CD4-positive, CD25-positive, alpha-beta regulatory T cell (primary cell): ENCODE data around the gene PCGF3. TPM values are rescaled to one million over a fixed set of nuclear protein-coding genes. Genes with fewer than 3 reads are reported as not detected.

Experiments used
- ATAC-seq, 2 donors: fragments of 150-1000 bp; cut with Tn5 transposase; one replicate each; pipeline ENCODE4 v1.10.0; 2021; ENCODE audit warnings: low read depth in 2 of 2, moderate number of reproducible peaks in 2 of 2, moderate library complexity in 1 of 2
- DNase-seq, 3 donors: peaks; one replicate each; pipeline versions ENCODE4 v3.0.0 to v3.0.0-alpha.2; 2012 to 2022; ENCODE audit warnings: mixed read lengths in 1 of 3
- H3K27ac ChIP-seq: one replicate; pipeline ENCODE4 v1.7.0; 2013; ENCODE audit warnings: mild to moderate bottlenecking, low read length; ENCODE audit not compliant: insufficient read depth, poor library complexity, severe bottlenecking
- H3K27me3 ChIP-seq: one replicate; pipeline ENCODE4 v1.7.0; 2013; ENCODE audit warnings: low read length; ENCODE audit not compliant: control insufficient read depth, insufficient read depth
- H3K36me3 ChIP-seq: one replicate; pipeline ENCODE4 v1.7.0; 2013; ENCODE audit warnings: mild to moderate bottlenecking, low read length, moderate library complexity; ENCODE audit not compliant: control insufficient read depth, insufficient read depth
- H3K4me1 ChIP-seq: 2 replicates; pipeline ENCODE4 v1.7.0; 2013; ENCODE audit warnings: mild to moderate bottlenecking, low read length; ENCODE audit not compliant: insufficient read depth, control insufficient read depth, poor library complexity, severe bottlenecking
- H3K4me3 ChIP-seq: one replicate; pipeline ENCODE4 v1.7.0; 2013; ENCODE audit warnings: low read depth, mild to moderate bottlenecking, low read length, moderate library complexity
- H3K9me3 ChIP-seq, 2 experiments: 1 replicate in 1 of 2; 2 replicates in 1 of 2; pipeline ENCODE4 v1.7.0; 2013; ENCODE audit warnings: low read length in 2 of 2, mild to moderate bottlenecking in 1 of 2, moderate library complexity in 1 of 2; ENCODE audit not compliant: control insufficient read depth in 2 of 2
- H3K27ac Mint-ChIP-seq, 3 donors: one replicate each; pipeline ENCODE4 v1.8.0; 2020 to 2022; ENCODE audit warnings: mild to moderate bottlenecking in 3 of 3, mixed read lengths in 3 of 3, moderate library complexity in 2 of 3
- H3K27me3 Mint-ChIP-seq: one replicate; pipeline ENCODE4 v1.8.0; 2022; ENCODE audit warnings: mild to moderate bottlenecking, mixed read lengths
- H3K36me3 Mint-ChIP-seq: one replicate; pipeline ENCODE4 v1.8.0; 2020; ENCODE audit warnings: mixed read lengths
- H3K4me1 Mint-ChIP-seq, 4 donors: one replicate each; pipeline ENCODE4 v1.8.0; 2020 to 2022; ENCODE audit warnings: mixed read lengths in 4 of 4, mild to moderate bottlenecking in 1 of 4
- H3K4me3 Mint-ChIP-seq, 4 donors: one replicate each; pipeline ENCODE4 v1.8.0; 2020 to 2022; ENCODE audit warnings: mild to moderate bottlenecking in 4 of 4, mixed read lengths in 4 of 4, moderate library complexity in 3 of 4
- H3K9me3 Mint-ChIP-seq, 7 donors: one replicate each; pipeline ENCODE4 v1.8.0; 2020 to 2022; ENCODE audit warnings: mixed read lengths in 7 of 7, mild to moderate bottlenecking in 3 of 7, moderate library complexity in 2 of 7
- polyA plus RNA-seq, 4 donors: library from polyadenylated mRNA; unstranded; fragments of 300-500 nt; fragmentation: Illumina TruSeq; gene quantifications; one replicate each; pipeline ENCODE4 v1.2.3, GENCODE V29; 2021
- total RNA-seq: library from RNA; stranded (reverse); gene quantifications from one replicate; pipeline ENCODE4 v1.2.3, GENCODE V29; 2022

Gene PCGF3
- total and polyA plus RNA-seq, 5 donors from 2014 or later: 3.2 to 71.8 (median 4.8) TPM

GRCh38 chr4:760616-761015 is 55.0 kb downstream of the PCGF3 start:
- H3K27ac ChIP-seq: no peak overlapping the region
- Mint-ChIP-seq H3K4me1 (peaks cover 0 to 19% (median 7%) of the 10 kb centered on the region in 4 donors), H3K4me3 (no peak overlapping the region)

GRCh38 chr4:761086-761485 is 55.5 kb downstream of the PCGF3 start:
- Histone ChIP-seq H3K4me1 (no peaks in the 10 kb centered on the region), H3K27me3 (no peaks in the 10 kb centered on the region), H3K27ac (no peak overlapping the region), H3K9me3 (no peaks in the 10 kb centered on the region), H3K36me3 (peaks cover 17% of the 10 kb centered on the region), H3K4me3 (no peak overlapping the region)
- DNase-seq: no peak
- peaks cover 0 to 21% (median 7%) of the 10 kb centered on the region in 4 donors for H3K4me1 Mint-ChIP-seq
- peaks cover 35% of the 10 kb centered on the region for H3K36me3 Mint-ChIP-seq
- no peak overlapping the region for H3K4me3 Mint-ChIP-seq
- H3K27ac Mint-ChIP-seq: peak overlapping the region in 2 of 3 donors; percentile 43 to 62
- no peaks in the 10 kb centered on the region for H3K27me3 Mint-ChIP-seq
- no peak for ATAC-seq
- peaks cover 0 to 2% (median 0%) of the 10 kb centered on the region in 7 donors for H3K9me3 Mint-ChIP-seq

More at GRCh38 chr4:760616-761015, 55.0 kb downstream of the PCGF3 start:
- H3K4me3 ChIP-seq: no peak overlapping the region
- Mint-ChIP-seq H3K9me3 (peaks cover 0 to 2% (median 0%) of the 10 kb centered on the region in 7 donors), H3K27ac (peak overlapping the region in 2 of 3 donors; percentile 25 to 85), H3K27me3 (no peaks in the 10 kb centered on the region), H3K36me3 (peaks cover 33% of the 10 kb centered on the region)
- ATAC-seq (no peak), DNase-seq (no peak)
- H3K9me3 ChIP-seq: no peaks in the 10 kb centered on the region
- H3K4me1 ChIP-seq: no peaks in the 10 kb centered on the region
- peaks cover 14% of the 10 kb centered on the region for H3K36me3 ChIP-seq
- no peaks in the 10 kb centered on the region for H3K27me3 ChIP-seq

- Histone ChIP-seq H3K27me3 (no peaks in the 10 kb centered on the region), H3K9me3 (no peaks in the 10 kb centered on the region), H3K27ac (no peak overlapping the region), H3K4me3 (no peak overlapping the region), H3K4me1 (no peaks in the 10 kb centered on the region), H3K36me3 (peaks cover 24% of the 10 kb centered on the region)
- Mint-ChIP-seq H3K4me3 (no peak overlapping the region), H3K27ac (peak overlapping the region in 1 of 3 donors; percentile 62), H3K36me3 (peaks cover 39% of the 10 kb centered on the region), H3K27me3 (no peaks in the 10 kb centered on the region), H3K4me1 (peaks cover 0 to 22% (median 9%) of the 10 kb centered on the region in 4 donors), H3K9me3 (peaks cover 0 to 2% (median 0%) of the 10 kb centered on the region in 7 donors)
- no peak for DNase-seq
- ATAC-seq: no peak
These were observed 56.1 kb downstream of the PCGF3 start for GRCh38 chr4:761739-762138.

GRCh38 chr4:762211-763190 is 56.9 kb downstream of the PCGF3 start:
- H3K36me3 ChIP-seq: peaks cover 31% of the 10 kb centered on the region
- ATAC-seq (no peak), DNase-seq (no peak)
- peaks cover 0 to 2% (median 0%) of the 10 kb centered on the region in 7 donors for H3K9me3 Mint-ChIP-seq
- no peaks in the 10 kb centered on the region for H3K27me3 Mint-ChIP-seq
- peaks cover 40% of the 10 kb centered on the region for H3K36me3 Mint-ChIP-seq
- no peak overlapping the region for H3K27ac Mint-ChIP-seq
- no peak overlapping the region for H3K4me3 Mint-ChIP-seq
- H3K4me3 ChIP-seq: no peak overlapping the region
- no peaks in the 10 kb centered on the region for H3K9me3 ChIP-seq
- H3K27ac ChIP-seq: no peak overlapping the region
- no peaks in the 10 kb centered on the region for H3K27me3 ChIP-seq
- no peaks in the 10 kb centered on the region for H3K4me1 ChIP-seq
- H3K4me1 Mint-ChIP-seq: peaks cover 0 to 22% (median 9%) of the 10 kb centered on the region in 4 donors

- Histone ChIP-seq H3K4me3 (no peak overlapping the region), H3K36me3 (peaks cover 39% of the 10 kb centered on the region), H3K27me3 (no peaks in the 10 kb centered on the region), H3K27ac (no peak overlapping the region), H3K4me1 (no peaks in the 10 kb centered on the region), H3K9me3 (no peaks in the 10 kb centered on the region)
- Mint-ChIP-seq H3K9me3 (peaks cover 0 to 2% (median 0%) of the 10 kb centered on the region in 7 donors), H3K4me3 (no peak overlapping the region), H3K36me3 (peaks cover 40% of the 10 kb centered on the region), H3K4me1 (peaks cover 0 to 22% (median 11%) of the 10 kb centered on the region in 4 donors), H3K27ac (peak overlapping the region in 1 of 3 donors; percentile 44), H3K27me3 (no peaks in the 10 kb centered on the region)
- DNase-seq (no peak), ATAC-seq (no peak)
These were observed 57.7 kb downstream of the PCGF3 start for GRCh38 chr4:763191-763810.

- no peak for DNase-seq
- H3K27ac ChIP-seq: no peak overlapping the region
- no peaks in the 10 kb centered on the region for H3K9me3 ChIP-seq
- ATAC-seq: no peak
- peaks cover 40% of the 10 kb centered on the region for H3K36me3 Mint-ChIP-seq
- no peak overlapping the region for H3K27ac Mint-ChIP-seq
- H3K9me3 Mint-ChIP-seq: peaks cover 0 to 2% (median 0%) of the 10 kb centered on the region in 7 donors
- peaks cover 0 to 22% (median 11%) of the 10 kb centered on the region in 4 donors for H3K4me1 Mint-ChIP-seq
- no peak overlapping the region for H3K4me3 Mint-ChIP-seq
- no peak overlapping the region for H3K4me3 ChIP-seq
- H3K27me3 ChIP-seq: no peaks in the 10 kb centered on the region
- peaks cover 40% of the 10 kb centered on the region for H3K36me3 ChIP-seq
- H3K4me1 ChIP-seq: no peaks in the 10 kb centered on the region
- no peaks in the 10 kb centered on the region for H3K27me3 Mint-ChIP-seq
These were observed 58.3 kb downstream of the PCGF3 start for GRCh38 chr4:763922-764321.

- Mint-ChIP-seq H3K4me1 (peaks cover 6 to 25% (median 12%) of the 10 kb centered on the region in 4 donors), H3K9me3 (peaks cover 0 to 2% (median 0%) of the 10 kb centered on the region in 7 donors), H3K27me3 (no peaks in the 10 kb centered on the region), H3K36me3 (peaks cover 45% of the 10 kb centered on the region), H3K4me3 (no peak overlapping the region), H3K27ac (no peak overlapping the region)
- no peaks in the 10 kb centered on the region for H3K27me3 ChIP-seq
- H3K4me1 ChIP-seq: no peaks in the 10 kb centered on the region
- ATAC-seq (no peak), DNase-seq (no peak)
- H3K36me3 ChIP-seq: peaks cover 46% of the 10 kb centered on the region
- no peak overlapping the region for H3K27ac ChIP-seq
- H3K4me3 ChIP-seq: no peak overlapping the region
- no peaks in the 10 kb centered on the region for H3K9me3 ChIP-seq
These were observed 59.0 kb downstream of the PCGF3 start for GRCh38 chr4:764405-765169.
